Measurements from ENCODE around the gene LY6G5C. TPM values are rescaled to one million over a fixed set of nuclear protein-coding genes. Genes with fewer than 3 reads are reported as not detected.
"Not testable (repeated sequence)": the region's sequence is repeated elsewhere in the genome, so short reads cannot be mapped to it uniquely, and the experiment has no call there.

The LY6G5C gene
- total and polyA plus RNA-seq, 5 donors from 2014 or later: 3.1 to 19.9 (median 11.4) TPM

DNA sequence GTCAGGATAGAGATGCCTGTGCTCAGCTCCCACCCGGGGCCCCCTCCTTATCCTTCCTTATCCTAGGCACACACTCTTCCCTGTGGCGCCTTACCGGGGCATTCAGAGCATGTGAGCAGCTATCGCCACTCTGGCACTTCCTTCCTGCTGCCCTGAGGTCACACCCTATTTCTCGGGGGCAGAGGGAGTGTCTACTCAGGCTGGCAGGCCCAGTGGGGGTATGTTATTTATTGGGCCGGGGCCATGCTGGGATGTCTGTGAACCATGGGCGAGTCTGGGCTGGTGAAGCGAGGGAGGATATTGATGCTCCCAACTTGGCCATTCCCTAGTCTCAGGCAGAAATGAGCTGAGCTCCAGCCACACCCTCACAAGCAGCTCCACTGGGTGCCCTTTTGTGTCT, 30.4 kb upstream of the LY6G5C start:
- no peaks in the 10 kb centered on the region for H3K36me3 ChIP-seq (ENCODE audit: control insufficient read depth, insufficient read depth, low read length)
- peaks cover 11% of the 10 kb centered on the region for H3K4me1 ChIP-seq (ENCODE audit: control insufficient read depth, insufficient read depth, low read length, poor library complexity, severe bottlenecking)
- no peaks in the 10 kb centered on the region for H3K36me3 Mint-ChIP-seq
- no peak for ATAC-seq (ENCODE audit: low read depth in 2 of 2)
- H3K27me3 Mint-ChIP-seq: peaks cover 5% of the 10 kb centered on the region
- peak in 1 of 3 donors; percentile 70 for DNase-seq
- no peaks in the 10 kb centered on the region for H3K9me3 Mint-ChIP-seq
- no peaks in the 10 kb centered on the region for H3K9me3 ChIP-seq (ENCODE audit: control insufficient read depth in 2 of 2, low read length in 2 of 2)
- H3K27ac Mint-ChIP-seq: peak overlapping the region; percentile 34 to 79 (median 52)
- peak overlapping the region in 1 of 4 donors; percentile 52 for H3K4me3 Mint-ChIP-seq
- H3K27ac ChIP-seq (ENCODE audit: insufficient read depth, low read length, poor library complexity, severe bottlenecking): no peak overlapping the region
- H3K4me3 ChIP-seq (ENCODE audit: low read depth, low read length): no peak overlapping the region
- H3K27me3 ChIP-seq (ENCODE audit: control insufficient read depth, insufficient read depth, low read length): no peaks in the 10 kb centered on the region
- peaks cover 0 to 22% (median 10%) of the 10 kb centered on the region in 4 donors for H3K4me1 Mint-ChIP-seq

DNA sequence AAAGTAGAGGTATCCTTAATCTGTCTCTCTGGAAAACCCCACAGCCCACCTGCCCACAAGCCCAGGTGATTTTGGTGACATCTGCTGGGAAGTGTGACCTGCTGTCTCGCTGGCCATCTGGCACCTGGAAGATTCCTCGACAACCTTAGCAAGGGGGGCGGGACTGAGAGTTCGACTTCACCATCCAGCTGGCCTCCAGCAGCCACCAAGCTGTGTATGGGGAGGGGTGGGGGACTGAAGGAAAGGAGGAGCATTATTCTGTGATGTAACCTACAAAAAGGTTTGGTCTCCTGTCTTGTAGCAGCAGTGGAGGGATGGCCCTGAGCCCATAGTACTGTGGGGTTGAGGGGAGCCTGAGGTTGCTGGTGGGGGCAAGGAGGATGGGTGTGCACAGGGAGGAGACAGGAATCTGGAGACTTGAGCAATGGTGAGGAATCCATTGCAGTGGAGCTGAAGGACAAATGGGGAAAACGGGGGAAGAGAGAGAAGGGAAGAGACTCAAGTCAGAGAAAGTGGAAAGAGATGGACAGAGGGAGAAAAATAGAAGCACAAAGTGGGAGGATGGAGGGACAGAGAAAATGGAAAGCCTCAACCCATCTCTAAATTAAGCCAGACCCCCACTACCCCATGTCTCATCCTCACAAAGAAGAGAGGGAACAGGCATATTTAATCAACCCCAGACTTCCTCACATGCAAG, 29.8 kb upstream of the LY6G5C start:
- H3K4me3 ChIP-seq (ENCODE audit: low read depth, low read length): no peak overlapping the region
- H3K27ac ChIP-seq (ENCODE audit: insufficient read depth, low read length, poor library complexity, severe bottlenecking): no peak overlapping the region
- peak overlapping the region in 2 of 3 donors; percentile 52 to 83 for H3K27ac Mint-ChIP-seq
- peak overlapping the region in 2 of 4 donors; percentile 51 to 66 for H3K4me3 Mint-ChIP-seq
- H3K36me3 Mint-ChIP-seq: no peaks in the 10 kb centered on the region
- DNase-seq (no peak), ATAC-seq (ENCODE audit: low read depth in 2 of 2) (no peak)
- no peaks in the 10 kb centered on the region for H3K36me3 ChIP-seq (ENCODE audit: control insufficient read depth, insufficient read depth, low read length)
- H3K4me1 ChIP-seq (ENCODE audit: control insufficient read depth, insufficient read depth, low read length, poor library complexity, severe bottlenecking): peaks cover 11% of the 10 kb centered on the region
- peaks cover 0 to 22% (median 10%) of the 10 kb centered on the region in 4 donors for H3K4me1 Mint-ChIP-seq
- peaks cover 5% of the 10 kb centered on the region for H3K27me3 Mint-ChIP-seq
- H3K27me3 ChIP-seq (ENCODE audit: control insufficient read depth, insufficient read depth, low read length): no peaks in the 10 kb centered on the region
- no peaks in the 10 kb centered on the region for H3K9me3 Mint-ChIP-seq
- no peaks in the 10 kb centered on the region for H3K9me3 ChIP-seq (ENCODE audit: control insufficient read depth in 2 of 2, low read length in 2 of 2)

DNA sequence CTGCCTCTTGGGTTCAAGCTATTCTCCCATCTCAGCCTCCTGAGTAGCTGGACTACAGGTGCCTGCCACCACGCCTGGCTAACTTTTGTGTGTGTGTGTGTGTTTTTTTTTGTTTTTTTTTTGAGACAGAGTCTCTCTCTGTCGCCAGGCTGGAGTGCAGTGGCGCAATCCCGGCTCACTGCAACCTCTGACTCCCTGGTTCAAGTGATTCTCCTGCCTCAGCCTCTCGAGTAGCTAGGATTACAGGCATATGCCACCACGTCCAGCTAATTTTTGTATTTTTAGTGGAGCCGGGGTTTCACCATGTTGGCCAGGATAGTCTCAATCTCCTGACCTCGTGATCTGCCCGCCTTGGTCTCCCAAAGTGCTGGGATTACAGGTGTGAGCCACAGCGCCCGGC, 28.3 kb upstream of the LY6G5C start:
- ATAC-seq (ENCODE audit: low read depth in 2 of 2); H3K9me3 Mint-ChIP-seq: not testable (repeated sequence)
- H3K4me1 Mint-ChIP-seq: peaks cover 0 to 21% (median 9%) of the 10 kb centered on the region in 4 donors

DNA sequence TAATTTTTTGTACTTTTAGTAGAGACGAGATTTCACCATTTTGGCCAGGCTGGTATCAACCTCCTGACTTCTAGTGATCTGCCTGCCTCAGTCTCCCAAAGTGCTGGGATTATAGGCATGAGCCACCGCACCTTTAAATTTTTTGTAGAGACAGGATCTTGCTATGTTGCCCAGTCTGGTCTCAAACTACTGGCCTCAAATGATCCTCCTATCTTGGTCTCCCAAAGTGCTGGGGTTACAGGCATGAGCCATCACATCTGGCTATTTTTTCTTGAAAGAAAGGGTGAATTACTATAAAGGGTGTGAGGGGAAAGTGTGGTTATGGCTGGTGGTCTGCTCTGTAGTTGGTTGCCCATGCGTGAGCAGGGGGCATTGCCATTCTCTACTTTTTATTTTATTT, 27.4 kb upstream of the LY6G5C start:
- Histone ChIP-seq H3K36me3 (ENCODE audit: control insufficient read depth, insufficient read depth, low read length) (no peaks in the 10 kb centered on the region), H3K4me3 (ENCODE audit: low read depth, low read length) (no peak overlapping the region), H3K4me1 (ENCODE audit: control insufficient read depth, insufficient read depth, low read length, poor library complexity, severe bottlenecking) (peaks cover 19% of the 10 kb centered on the region), H3K9me3 (ENCODE audit: control insufficient read depth in 2 of 2, low read length in 2 of 2) (no peaks in the 10 kb centered on the region), H3K27me3 (ENCODE audit: control insufficient read depth, insufficient read depth, low read length) (no peaks in the 10 kb centered on the region), H3K27ac (ENCODE audit: insufficient read depth, low read length, poor library complexity, severe bottlenecking) (no peak overlapping the region)
- Mint-ChIP-seq H3K4me3 (no peak overlapping the region), H3K27ac (no peak overlapping the region), H3K36me3 (no peaks in the 10 kb centered on the region), H3K4me1 (peaks cover 0 to 26% (median 13%) of the 10 kb centered on the region in 4 donors), H3K27me3 (peaks cover 5% of the 10 kb centered on the region), H3K9me3 (no peaks in the 10 kb centered on the region)
- no peak for ATAC-seq (ENCODE audit: low read depth in 2 of 2)
- DNase-seq: no peak

More for the DNA sequence above, 28.3 kb upstream of the LY6G5C start:
- not testable (repeated sequence) for H3K9me3 ChIP-seq (ENCODE audit: control insufficient read depth in 2 of 2, low read length in 2 of 2); H3K4me3 ChIP-seq (ENCODE audit: low read depth, low read length); H3K36me3 Mint-ChIP-seq; H3K27me3 Mint-ChIP-seq; DNase-seq; H3K36me3 ChIP-seq (ENCODE audit: control insufficient read depth, insufficient read depth, low read length); H3K27ac Mint-ChIP-seq; H3K27ac ChIP-seq (ENCODE audit: insufficient read depth, low read length, poor library complexity, severe bottlenecking); H3K4me3 Mint-ChIP-seq; H3K27me3 ChIP-seq (ENCODE audit: control insufficient read depth, insufficient read depth, low read length)
- H3K4me1 ChIP-seq (ENCODE audit: control insufficient read depth, insufficient read depth, low read length, poor library complexity, severe bottlenecking): peaks cover 11% of the 10 kb centered on the region

DNA sequence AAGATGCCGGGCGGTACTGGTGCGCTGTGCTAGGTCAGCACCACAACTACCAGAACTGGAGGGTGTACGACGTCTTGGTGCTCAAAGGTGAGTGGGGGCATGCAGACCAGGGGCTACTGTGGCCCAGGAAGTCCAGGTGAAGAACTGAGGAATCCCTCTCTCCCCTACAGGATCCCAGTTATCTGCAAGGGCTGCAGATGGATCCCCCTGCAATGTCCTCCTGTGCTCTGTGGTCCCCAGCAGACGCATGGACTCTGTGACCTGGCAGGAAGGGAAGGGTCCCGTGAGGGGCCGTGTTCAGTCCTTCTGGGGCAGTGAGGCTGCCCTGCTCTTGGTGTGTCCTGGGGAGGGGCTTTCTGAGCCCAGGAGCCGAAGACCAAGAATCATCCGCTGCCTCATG, 26.8 kb upstream of the LY6G5C start:
- no peak overlapping the region for H3K4me3 Mint-ChIP-seq
- no peaks in the 10 kb centered on the region for H3K36me3 Mint-ChIP-seq
- no peak for ATAC-seq (ENCODE audit: low read depth in 2 of 2)
- H3K27me3 Mint-ChIP-seq: peaks cover 6% of the 10 kb centered on the region
- H3K4me1 Mint-ChIP-seq: peaks cover 0 to 29% (median 15%) of the 10 kb centered on the region in 4 donors
- no peak for DNase-seq
- H3K27ac ChIP-seq (ENCODE audit: insufficient read depth, low read length, poor library complexity, severe bottlenecking): no peak overlapping the region
- H3K4me3 ChIP-seq (ENCODE audit: low read depth, low read length): no peak overlapping the region
- no peaks in the 10 kb centered on the region for H3K36me3 ChIP-seq (ENCODE audit: control insufficient read depth, insufficient read depth, low read length)
- H3K27ac Mint-ChIP-seq: no peak overlapping the region
- no peaks in the 10 kb centered on the region for H3K9me3 ChIP-seq (ENCODE audit: control insufficient read depth in 2 of 2, low read length in 2 of 2)
- H3K27me3 ChIP-seq (ENCODE audit: control insufficient read depth, insufficient read depth, low read length): no peaks in the 10 kb centered on the region
- peaks cover 20% of the 10 kb centered on the region for H3K4me1 ChIP-seq (ENCODE audit: control insufficient read depth, insufficient read depth, low read length, poor library complexity, severe bottlenecking)
- no peaks in the 10 kb centered on the region for H3K9me3 Mint-ChIP-seq

DNA sequence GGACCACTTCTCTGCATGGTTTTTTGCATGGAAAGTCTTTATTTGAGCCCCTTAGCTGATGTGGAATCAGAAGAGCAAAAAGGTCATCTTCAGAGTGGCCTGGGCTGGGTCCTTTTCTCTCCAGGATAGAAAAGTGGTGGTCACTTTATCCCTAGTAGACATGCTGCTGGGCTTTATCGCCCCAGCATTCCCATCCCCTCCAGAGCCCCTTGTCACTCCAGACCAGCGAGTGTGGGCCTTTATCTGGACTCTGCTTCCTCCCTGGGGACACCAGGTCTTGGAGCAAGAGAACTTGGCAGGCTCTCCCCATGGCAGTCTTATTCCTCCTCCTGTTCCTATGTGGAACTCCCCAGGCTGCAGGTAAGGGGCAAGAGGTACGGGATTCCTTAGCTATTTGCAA, 25.7 kb upstream of the LY6G5C start, which contains the start of gene LY6G6F:
Gene LY6G6F, plus strand, starts transcription at position 268 of the 400 bp plus-strand sequence. Its CDS starts 41 bp downstream, at position 309.
- no peak within 1 kb of the TSS for H3K27ac ChIP-seq (ENCODE audit: insufficient read depth, low read length, poor library complexity, severe bottlenecking)
- peak within 1 kb of the TSS in 1 of 3 donors; percentile 36 for H3K27ac Mint-ChIP-seq

DNA sequence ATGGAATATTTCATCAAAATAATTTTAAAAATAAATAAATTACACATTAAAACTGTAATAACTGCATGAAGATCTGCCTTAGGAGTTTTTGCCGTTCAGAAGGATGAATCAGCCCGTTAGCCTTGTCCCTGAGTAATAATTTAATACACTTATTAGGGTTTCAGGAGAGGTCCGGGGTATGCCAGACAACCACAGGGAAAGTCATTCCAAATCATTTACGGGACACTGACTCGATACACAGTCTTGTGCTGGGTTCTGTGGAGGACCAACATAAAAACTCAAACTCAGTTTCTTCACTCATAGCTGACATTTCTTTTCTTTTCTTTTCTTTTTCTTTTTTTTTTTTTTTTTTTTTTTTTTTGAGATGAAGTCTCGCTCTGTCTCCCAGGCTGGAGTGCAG, 25.1 kb upstream of the LY6G5C start:
- H3K4me1 Mint-ChIP-seq: peaks cover 0 to 35% (median 25%) of the 10 kb centered on the region in 4 donors
- H3K9me3 ChIP-seq (ENCODE audit: control insufficient read depth in 2 of 2, low read length in 2 of 2): no peaks in the 10 kb centered on the region
- DNase-seq (no peak), ATAC-seq (ENCODE audit: low read depth in 2 of 2) (no peak)
- H3K4me3 ChIP-seq (ENCODE audit: low read depth, low read length): no peak overlapping the region
- H3K4me3 Mint-ChIP-seq: no peak overlapping the region
- peaks cover 3% of the 10 kb centered on the region for H3K36me3 Mint-ChIP-seq
- peaks cover 32% of the 10 kb centered on the region for H3K4me1 ChIP-seq (ENCODE audit: control insufficient read depth, insufficient read depth, low read length, poor library complexity, severe bottlenecking)
- no peaks in the 10 kb centered on the region for H3K27me3 ChIP-seq (ENCODE audit: control insufficient read depth, insufficient read depth, low read length)
- no peak overlapping the region for H3K27ac Mint-ChIP-seq
- H3K27me3 Mint-ChIP-seq: peaks cover 6% of the 10 kb centered on the region
- H3K9me3 Mint-ChIP-seq: no peaks in the 10 kb centered on the region
- H3K36me3 ChIP-seq (ENCODE audit: control insufficient read depth, insufficient read depth, low read length): peaks cover 4% of the 10 kb centered on the region
- H3K27ac ChIP-seq (ENCODE audit: insufficient read depth, low read length, poor library complexity, severe bottlenecking): no peak overlapping the region

More for the DNA sequence above, 25.7 kb upstream of the LY6G5C start, which contains the start of gene LY6G6F:
- H3K36me3 Mint-ChIP-seq: no peaks in the 10 kb centered on the region
- Histone ChIP-seq H3K36me3 (ENCODE audit: control insufficient read depth, insufficient read depth, low read length) (no peaks in the 10 kb centered on the region), H3K27me3 (ENCODE audit: control insufficient read depth, insufficient read depth, low read length) (no peaks in the 10 kb centered on the region), H3K4me1 (ENCODE audit: control insufficient read depth, insufficient read depth, low read length, poor library complexity, severe bottlenecking) (peaks cover 31% of the 10 kb centered on the region), H3K9me3 (ENCODE audit: control insufficient read depth in 2 of 2, low read length in 2 of 2) (no peaks in the 10 kb centered on the region), H3K4me3 (ENCODE audit: low read depth, low read length) (no peak within 1 kb of the TSS)
- H3K4me1 Mint-ChIP-seq: peaks cover 0 to 33% (median 24%) of the 10 kb centered on the region in 4 donors
- DNase-seq: no peak
- H3K9me3 Mint-ChIP-seq: no peaks in the 10 kb centered on the region
- H3K4me3 Mint-ChIP-seq: peak within 1 kb of the TSS in 1 of 4 donors; percentile 32
- H3K27me3 Mint-ChIP-seq: peaks cover 6% of the 10 kb centered on the region
- no peak for ATAC-seq (ENCODE audit: low read depth in 2 of 2)

All from CD4-positive, CD25-positive, alpha-beta regulatory T cell (primary cell).